Esophagus squamous epithelium (tissue), 4 donors: ENCODE results near the gene HMCN2.

Experiments used
- CTCF ChIP-seq, 6 experiments: fragments of 450-650 bp in 4 of 6; fragments of 200-600 bp in 2 of 6; sonication (generic) in 2 of 6; IDR thresholded peaks; one replicate each; pipeline ENCODE4 v1.5.1; 2016 to 2019; ENCODE audit warnings: antibody characterized with exemption in 6 of 6, mild to moderate bottlenecking in 4 of 6, moderate library complexity in 4 of 6
- POLR2A ChIP-seq, 4 donors: fragments of 450-650 bp; IDR thresholded peaks; one replicate each; pipeline ENCODE4 v1.6.1; 2017; ENCODE audit warnings: antibody characterized with exemption in 4 of 4, mild to moderate bottlenecking in 4 of 4, moderate library complexity in 3 of 4

- no peak for TF ChIP-seq POLR2A (IDR thresholded peaks at IDR 0.05)
- TF ChIP-seq CTCF (IDR thresholded peaks at IDR 0.05), result no peak
Measured at GRCh38 chr9:130364619-130365322, 99.2 kb downstream of the HMCN2 start.
